Measurements from ENCODE around the gene FMN1. TPM values are rescaled to one million over a fixed set of nuclear protein-coding genes. Genes with fewer than 3 reads are reported as not detected.

FMN1 gene
- total RNA-seq, 1 experiment from 2014 or later = 3.9 TPM

DNA sequence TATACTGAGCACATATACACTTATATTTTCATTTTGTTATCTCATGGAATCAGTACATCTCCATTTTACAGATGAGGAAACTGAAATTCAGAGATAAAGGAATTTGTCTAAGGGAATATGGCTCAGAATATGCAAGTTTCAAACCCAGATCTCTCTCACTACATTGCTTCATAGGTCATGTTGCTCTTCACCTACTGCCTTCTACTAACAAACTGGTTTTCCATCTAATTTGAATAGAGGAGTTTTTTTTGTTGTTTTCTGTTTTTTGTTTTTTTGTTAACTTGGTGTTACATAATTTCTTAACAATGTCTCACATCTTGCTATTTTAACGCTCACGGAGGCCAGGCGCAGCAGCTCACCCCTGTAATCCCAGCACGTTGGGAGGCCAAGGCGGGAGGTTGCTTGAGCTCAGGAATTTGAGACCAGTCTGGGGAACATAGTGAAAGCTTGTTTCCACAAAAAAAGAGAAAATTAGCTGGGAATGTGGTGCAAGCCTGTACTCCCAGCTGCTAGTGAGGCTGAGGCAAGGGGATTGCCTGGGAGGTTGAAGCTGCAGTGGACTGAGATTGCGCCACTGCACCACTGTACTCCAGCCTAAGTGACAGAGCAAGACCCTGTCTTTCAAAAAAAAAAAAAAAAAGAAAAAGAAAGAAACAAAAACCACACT lies 37.0 kb downstream of the FMN1 start:
- POLR2A ChIA-PET = interaction anchor here (0.6 kb wide), 1 partner anchor 48 kb away, joined by 3 read pairs; no protein-coding TSS in a partner anchor
- H3K27me3 ChIP-seq (ENCODE audit: control insufficient read depth, insufficient read depth, low read length) = no peaks in the 10 kb centered on the region
- DNase-seq (ENCODE audit: low read depth, low spot score) = no peak
- BruUV-seq (replicated peaks) = no TSS peak
- H3K9me3 ChIP-seq (ENCODE audit: control insufficient read depth, insufficient read depth, low read depth, low read length) = no peaks in the 10 kb centered on the region
- H3K4me3 ChIP-seq (ENCODE audit: low read depth in 2 of 2, low read length in 2 of 2) = no peak overlapping the region
- CTCF ChIA-PET = interaction anchor here (0.6 kb wide), 1 partner anchor 58 kb away, joined by 3 read pairs; no protein-coding TSS in a partner anchor
- H3K4me1 ChIP-seq (ENCODE audit: control insufficient read depth, insufficient read depth, low read length) = no peaks in the 10 kb centered on the region
- intact Hi-C loops (cut with micrococcal nuclease; ENCODE audit: unreplicated experiment) (no loop called here), in situ Hi-C loops (cut with HindIII; ENCODE audit: low pct_unique_long_range_greater_than_20kb, low sequenced_read_pairs) (no loop called here)
- no peaks in the 10 kb centered on the region for H3K36me3 ChIP-seq (ENCODE audit: control insufficient read depth, insufficient read depth, low read length)
- no peak overlapping the region for H3K27ac ChIP-seq (ENCODE audit: low read length)
- no peak for ATAC-seq
- TF ChIP-seq, protein P1, sequence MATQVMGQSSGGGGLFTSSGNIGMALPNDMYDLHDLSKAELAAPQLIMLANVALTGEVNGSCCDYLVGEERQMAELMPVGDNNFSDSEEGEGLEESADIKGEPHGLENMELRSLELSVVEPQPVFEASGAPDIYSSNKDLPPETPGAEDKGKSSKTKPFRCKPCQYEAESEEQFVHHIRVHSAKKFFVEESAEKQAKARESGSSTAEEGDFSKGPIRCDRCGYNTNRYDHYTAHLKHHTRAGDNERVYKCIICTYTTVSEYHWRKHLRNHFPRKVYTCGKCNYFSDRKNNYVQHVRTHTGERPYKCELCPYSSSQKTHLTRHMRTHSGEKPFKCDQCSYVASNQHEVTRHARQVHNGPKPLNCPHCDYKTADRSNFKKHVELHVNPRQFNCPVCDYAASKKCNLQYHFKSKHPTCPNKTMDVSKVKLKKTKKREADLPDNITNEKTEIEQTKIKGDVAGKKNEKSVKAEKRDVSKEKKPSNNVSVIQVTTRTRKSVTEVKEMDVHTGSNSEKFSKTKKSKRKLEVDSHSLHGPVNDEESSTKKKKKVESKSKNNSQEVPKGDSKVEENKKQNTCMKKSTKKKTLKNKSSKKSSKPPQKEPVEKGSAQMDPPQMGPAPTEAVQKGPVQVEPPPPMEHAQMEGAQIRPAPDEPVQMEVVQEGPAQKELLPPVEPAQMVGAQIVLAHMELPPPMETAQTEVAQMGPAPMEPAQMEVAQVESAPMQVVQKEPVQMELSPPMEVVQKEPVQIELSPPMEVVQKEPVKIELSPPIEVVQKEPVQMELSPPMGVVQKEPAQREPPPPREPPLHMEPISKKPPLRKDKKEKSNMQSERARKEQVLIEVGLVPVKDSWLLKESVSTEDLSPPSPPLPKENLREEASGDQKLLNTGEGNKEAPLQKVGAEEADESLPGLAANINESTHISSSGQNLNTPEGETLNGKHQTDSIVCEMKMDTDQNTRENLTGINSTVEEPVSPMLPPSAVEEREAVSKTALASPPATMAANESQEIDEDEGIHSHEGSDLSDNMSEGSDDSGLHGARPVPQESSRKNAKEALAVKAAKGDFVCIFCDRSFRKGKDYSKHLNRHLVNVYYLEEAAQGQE (IDR thresholded peaks at IDR 0.05; ENCODE audit: insufficient read depth in 1 of 2, low read depth in 2 of 2, low read length in 1 of 2) = no peak
- TF ChIP-seq SIN3A (IDR thresholded peaks at IDR 0.05; ENCODE audit: borderline replicate concordance, insufficient read depth, low read depth, low read length) (no peak), POLR2AphosphoS5 (IDR thresholded peaks at IDR 0.05; ENCODE audit: low read depth, low read length) (no peak)
- TF ChIP-seq, protein P2, sequence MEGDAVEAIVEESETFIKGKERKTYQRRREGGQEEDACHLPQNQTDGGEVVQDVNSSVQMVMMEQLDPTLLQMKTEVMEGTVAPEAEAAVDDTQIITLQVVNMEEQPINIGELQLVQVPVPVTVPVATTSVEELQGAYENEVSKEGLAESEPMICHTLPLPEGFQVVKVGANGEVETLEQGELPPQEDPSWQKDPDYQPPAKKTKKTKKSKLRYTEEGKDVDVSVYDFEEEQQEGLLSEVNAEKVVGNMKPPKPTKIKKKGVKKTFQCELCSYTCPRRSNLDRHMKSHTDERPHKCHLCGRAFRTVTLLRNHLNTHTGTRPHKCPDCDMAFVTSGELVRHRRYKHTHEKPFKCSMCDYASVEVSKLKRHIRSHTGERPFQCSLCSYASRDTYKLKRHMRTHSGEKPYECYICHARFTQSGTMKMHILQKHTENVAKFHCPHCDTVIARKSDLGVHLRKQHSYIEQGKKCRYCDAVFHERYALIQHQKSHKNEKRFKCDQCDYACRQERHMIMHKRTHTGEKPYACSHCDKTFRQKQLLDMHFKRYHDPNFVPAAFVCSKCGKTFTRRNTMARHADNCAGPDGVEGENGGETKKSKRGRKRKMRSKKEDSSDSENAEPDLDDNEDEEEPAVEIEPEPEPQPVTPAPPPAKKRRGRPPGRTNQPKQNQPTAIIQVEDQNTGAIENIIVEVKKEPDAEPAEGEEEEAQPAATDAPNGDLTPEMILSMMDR (IDR thresholded peaks at IDR 0.05) = no peak

DNA sequence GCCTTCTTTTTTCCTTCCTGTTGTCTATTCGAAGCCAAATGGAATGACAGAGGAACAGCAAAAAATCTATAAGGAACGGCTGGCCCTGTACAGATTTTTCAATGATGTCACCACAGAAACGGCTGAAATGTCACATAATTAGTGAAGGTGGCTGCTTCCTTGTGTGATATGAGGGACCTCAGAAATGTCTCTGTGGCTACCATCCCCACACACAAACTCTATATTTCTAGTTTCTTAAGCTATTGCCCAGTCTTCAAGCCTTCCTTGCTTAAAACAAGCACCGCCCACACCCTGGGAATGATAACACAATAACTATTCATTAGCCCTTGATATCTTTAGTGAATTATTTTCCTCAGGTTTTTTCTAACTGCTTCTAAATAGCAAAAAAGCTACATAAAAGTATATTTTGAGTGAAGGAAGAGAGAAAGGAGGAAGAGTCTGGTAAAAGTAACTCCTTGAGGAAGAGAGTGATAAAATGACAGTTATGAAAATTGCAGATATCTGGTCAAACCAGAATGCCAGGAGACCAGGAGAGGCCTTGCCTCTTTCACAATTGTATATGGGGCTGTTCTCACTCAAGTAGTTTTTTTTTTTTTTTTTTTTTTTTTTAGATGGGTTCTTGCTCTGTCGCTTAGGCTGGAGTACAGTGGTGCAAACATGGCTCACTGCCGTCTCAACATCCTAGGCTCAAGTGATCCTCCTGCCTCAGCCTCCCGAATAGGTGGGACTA lies 38.7 kb downstream of the FMN1 start:
- no peak for DNase-seq (ENCODE audit: low read depth, low spot score)
- no peaks in the 10 kb centered on the region for H3K27me3 ChIP-seq (ENCODE audit: control insufficient read depth, insufficient read depth, low read length)
- H3K4me3 ChIP-seq (ENCODE audit: low read depth in 2 of 2, low read length in 2 of 2) = no peak overlapping the region
- H3K4me1 ChIP-seq (ENCODE audit: control insufficient read depth, insufficient read depth, low read length) = no peaks in the 10 kb centered on the region
- intact Hi-C loops (cut with micrococcal nuclease; ENCODE audit: unreplicated experiment) (no loop called here), in situ Hi-C loops (cut with HindIII; ENCODE audit: low pct_unique_long_range_greater_than_20kb, low sequenced_read_pairs) (no loop called here)
- TF ChIP-seq TCF7L2 (IDR thresholded peaks at IDR 0.05; ENCODE audit: low read depth, low read length) (no peak), SIN3A (IDR thresholded peaks at IDR 0.05; ENCODE audit: borderline replicate concordance, insufficient read depth, low read depth, low read length) (no peak), POLR2AphosphoS5 (IDR thresholded peaks at IDR 0.05; ENCODE audit: low read depth, low read length) (no peak)
- TF ChIP-seq, protein P1 (IDR thresholded peaks at IDR 0.05; ENCODE audit: insufficient read depth in 1 of 2, low read depth in 2 of 2, low read length in 1 of 2) = no peak
- TF ChIP-seq, protein P2 (IDR thresholded peaks at IDR 0.05) = no peak
- POLR2A ChIA-PET = interaction anchor here (0.7 kb wide), 1 partner anchor 1061 kb away, joined by 3 read pairs; no protein-coding TSS in a partner anchor
- no peaks in the 10 kb centered on the region for H3K9me3 ChIP-seq (ENCODE audit: control insufficient read depth, insufficient read depth, low read depth, low read length)
- H3K36me3 ChIP-seq (ENCODE audit: control insufficient read depth, insufficient read depth, low read length) = 0 out of 2 replicates have a peak, but pooled peaks cover 2% of the 10 kb centered on the region
- ATAC-seq = no peak
- H3K27ac ChIP-seq (ENCODE audit: low read length) = no peak overlapping the region
- CTCF ChIA-PET = no interaction called here
- BruUV-seq (replicated peaks) = no TSS peak
